ENCODE results near the gene ATG16L2. TPM values are rescaled to one million over a fixed set of nuclear protein-coding genes. Genes with fewer than 3 reads are reported as not detected.

Gene ATG16L2
- total and polyA plus RNA-seq, 10 of the 15 experiments (the other 5 are each of a cell fraction or from before 2014, with no cell fraction given): 1.9 to 67.7 (median 30.4) TPM

GRCh38 chr11:72802822-72803221 lies 11.4 kb upstream of the ATG16L2 start:
- Histone ChIP-seq H3K4me2 (ENCODE audit: control insufficient read depth, insufficient read depth) (no peak overlapping the region), H3K9ac (ENCODE audit: control insufficient read depth, insufficient read depth, low read length) (no peak overlapping the region), H3K4me3 (no peak overlapping the region), H3K9me3 (replicated peaks; ENCODE audit: control insufficient read depth, insufficient read depth, low read length) (no peaks in the 10 kb centered on the region), H4K20me1 (ENCODE audit: control insufficient read depth, insufficient read depth) (no peaks in the 10 kb centered on the region), H3K4me1 (ENCODE audit: control insufficient read depth, insufficient read depth, low read length) (no peaks in the 10 kb centered on the region), H3K27me3 (replicated peaks in 1 of 2; ENCODE audit: control insufficient read depth in 2 of 2, insufficient read depth in 2 of 2, low read length in 1 of 2) (no peaks in the 10 kb centered on the region), H2AFZ (ENCODE audit: control insufficient read depth, low read depth, low read length) (no peak overlapping the region), H3K79me2 (ENCODE audit: control insufficient read depth, insufficient read depth, low read length) (no peaks in the 10 kb centered on the region), H3K36me3 (ENCODE audit: control insufficient read depth in 2 of 2, insufficient read depth in 2 of 2, low read length in 1 of 2) (peaks cover 0 to 2% of the 10 kb centered on the region in 2 experiments; a peak in 1 of 4 replicates), H3K27ac (ENCODE audit: control insufficient read depth, insufficient read depth) (no peak overlapping the region)
- WGBS (ENCODE audit: insufficient coverage, insufficient replicate concordance, low lambda C conversion rate, missing lambda C conversion rate): 95% methylated on average over 6 of the region's 6 CpGs
- intact Hi-C loops (cut with micrococcal nuclease; ENCODE audit: unreplicated experiment): no loop called here
- in situ Hi-C loops (cut with MboI): no loop called here
- CTCF ChIA-PET: interaction anchor here (0.7 to 2.2 kb wide), 4 partner anchors 9 to 118 kb away, joined by 3 to 13 read pairs (median 4); partner anchors contain the start of gene STARD10
- no peak for FAIRE-seq
- SMC1A ChIA-PET (ENCODE audit: uncharacterized antibody, unreplicated experiment): interaction anchor here (0.9 to 1.1 kb wide), 2 partner anchors 10 kb away, joined by 3 to 5 read pairs; no protein-coding TSS in a partner anchor
- POLR2A ChIA-PET: no interaction called here
- no peak for TF ChIP-seq PRDM15 (CRISPR knock-in tag; IDR thresholded peaks at IDR 0.05)
- TF ChIP-seq TARDBP (IDR thresholded peaks at IDR 0.05; ENCODE audit: borderline replicate concordance): no peak
- no peak for TF ChIP-seq CTCF (IDR thresholded peaks at IDR 0.05 in 2 of 3, conservative IDR thresholded peaks at IDR 0.05 in 1 of 3; ENCODE audit: control insufficient read depth in 2 of 3, extremely low read depth in 1 of 3, insufficient read depth in 1 of 3, low read depth in 3 of 3, low read length in 3 of 3)
- no peak for TF ChIP-seq BCL11A (IDR thresholded peaks at IDR 0.05; ENCODE audit: low read depth, low read length)
- no peak for TF ChIP-seq RELB (IDR thresholded peaks at IDR 0.05; ENCODE audit: low read depth)
- no peak for TF ChIP-seq EP300 (IDR thresholded peaks at IDR 0.05; ENCODE audit: borderline replicate concordance in 1 of 2, control insufficient read depth in 1 of 2, low read depth in 2 of 2, low read length in 2 of 2)
- no peak for TF ChIP-seq MTA3 (IDR thresholded peaks at IDR 0.05; ENCODE audit: borderline replicate concordance, low read length)
- no peak for TF ChIP-seq NFYB (IDR thresholded peaks at IDR 0.05; ENCODE audit: insufficient read depth, low read depth, low read length)
- TF ChIP-seq ZNF384 (IDR thresholded peaks at IDR 0.05; ENCODE audit: borderline replicate concordance, low read depth, low read length): no peak
- no peak for TF ChIP-seq BCL3 (IDR thresholded peaks at IDR 0.05; ENCODE audit: borderline replicate concordance, insufficient read depth, low read depth, low read length, poor library complexity, severe bottlenecking)
- TF ChIP-seq BRCA1 (IDR thresholded peaks at IDR 0.05; ENCODE audit: low read depth, low read length): no peak
- TF ChIP-seq TAF1 (IDR thresholded peaks at IDR 0.05; ENCODE audit: borderline replicate concordance, low read depth, low read length): no peak
- no peak for TF ChIP-seq NRF1 (conservative IDR thresholded peaks at IDR 0.05; ENCODE audit: low read depth, low read length)
- no peak for ATAC-seq
- BruUV-seq (replicated peaks): no TSS peak
- DNase-seq (ENCODE audit: low read depth, low spot score): no peak
- RAD21 ChIA-PET (ENCODE audit: unreplicated experiment): no interaction called here
